GM23338 (cell line): Measurements from ENCODE around the gene SFT2D3.

Experiments used
- CTCF ChIP-seq, 2 experiments: fragments of 200-600 bp in 1 of 2; sonication (generic) in 1 of 2; conservative IDR thresholded peaks; 2 replicates each; pipeline versions ENCODE4 v1.5.1 to v1.6.1; 2016 to 2017; ENCODE audit warnings: antibody characterized with exemption in 2 of 2, low read depth in 2 of 2, mild to moderate bottlenecking in 2 of 2, moderate library complexity in 1 of 2
- EZH2phosphoT487 ChIP-seq: fragments of 200-600 bp; sonication (generic); IDR thresholded peaks from one replicate; pipeline ENCODE4 v1.8.1; 2018; ENCODE audit warnings: antibody characterized with exemption; ENCODE audit not compliant: unreplicated experiment
- POLR2AphosphoS5 ChIP-seq: IDR thresholded peaks from 2 replicates; pipeline ENCODE4 v1.6.1; 2016; ENCODE audit warnings: antibody characterized with exemption, low read depth

DNA sequence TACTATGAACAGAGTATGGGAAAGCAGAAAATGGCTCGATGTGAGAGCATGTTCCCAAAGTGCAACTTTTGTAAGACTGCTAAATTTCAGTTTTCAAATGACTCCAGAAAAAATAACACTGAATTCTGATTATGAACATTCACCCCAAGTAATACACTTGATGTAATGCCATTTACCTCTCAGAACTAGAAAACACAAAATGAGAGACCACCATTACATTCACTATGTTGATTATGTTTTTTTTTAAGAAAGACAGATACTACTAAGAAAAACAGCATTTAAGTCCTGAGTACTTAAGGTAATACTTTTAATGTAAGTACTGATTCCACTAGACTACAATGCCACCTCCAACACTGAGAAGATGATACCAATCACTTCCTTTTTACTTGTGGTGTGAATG is 38.5 kb downstream of the SFT2D3 start:
- TF ChIP-seq EZH2phosphoT487 (no peak), CTCF (conservative IDR thresholded peaks at IDR 0.05; ENCODE audit: low read depth in 2 of 2) (no peak), POLR2AphosphoS5 (no peak)
